Mesothelial cell of epicardium (in vitro differentiated cells): Measurements from ENCODE around the gene FBLL1. TPM values are rescaled to one million over a fixed set of nuclear protein-coding genes. Genes with fewer than 3 reads are reported as not detected.
A peak's percentile ranks its signal among the peaks of the same experiment; 100 is the strongest.

Source experiments
- DNase-seq, 2 experiments: peaks; one replicate each; pipeline ENCODE4 v3.0.0; 2021; ENCODE audit warnings: low spot score in 2 of 2; ENCODE audit not compliant: unreplicated experiment in 2 of 2
- H3K27ac Mint-ChIP-seq: 2 replicates; pipeline ENCODE4 v1.8.0; 2021; ENCODE audit warnings: mixed read lengths
- H3K27me3 Mint-ChIP-seq: 2 replicates; pipeline ENCODE4 v1.8.0; 2021; ENCODE audit warnings: low read depth, mixed read lengths
- H3K36me3 Mint-ChIP-seq: 2 replicates; pipeline ENCODE4 v1.8.0; 2021; ENCODE audit warnings: mixed read lengths
- H3K4me1 Mint-ChIP-seq: 2 replicates; pipeline ENCODE4 v1.8.0; 2021; ENCODE audit warnings: mixed read lengths
- H3K4me3 Mint-ChIP-seq: 2 replicates; pipeline ENCODE4 v1.8.0; 2021; ENCODE audit warnings: mild to moderate bottlenecking, moderate library complexity, mixed read lengths
- H3K9me3 Mint-ChIP-seq: 2 replicates; pipeline ENCODE4 v1.8.0; 2021; ENCODE audit warnings: mixed read lengths
- total RNA-seq: library from RNA; stranded (reverse); gene quantifications from 3 replicates; pipeline ENCODE4 v1.2.1, GENCODE V29; 2021
- TF ChIP-seq, protein P1 (sequence below): fragments of 200-600 bp; sonication (generic); IDR thresholded peaks from one replicate; pipeline ENCODE4 v1.5.0; 2021; ENCODE audit warnings: antibody characterized with exemption; ENCODE audit not compliant: unreplicated experiment

FBLL1 gene
- 0.80 to 0.95 TPM (median 0.81 TPM) in 3 replicates for total RNA-seq

DNA sequence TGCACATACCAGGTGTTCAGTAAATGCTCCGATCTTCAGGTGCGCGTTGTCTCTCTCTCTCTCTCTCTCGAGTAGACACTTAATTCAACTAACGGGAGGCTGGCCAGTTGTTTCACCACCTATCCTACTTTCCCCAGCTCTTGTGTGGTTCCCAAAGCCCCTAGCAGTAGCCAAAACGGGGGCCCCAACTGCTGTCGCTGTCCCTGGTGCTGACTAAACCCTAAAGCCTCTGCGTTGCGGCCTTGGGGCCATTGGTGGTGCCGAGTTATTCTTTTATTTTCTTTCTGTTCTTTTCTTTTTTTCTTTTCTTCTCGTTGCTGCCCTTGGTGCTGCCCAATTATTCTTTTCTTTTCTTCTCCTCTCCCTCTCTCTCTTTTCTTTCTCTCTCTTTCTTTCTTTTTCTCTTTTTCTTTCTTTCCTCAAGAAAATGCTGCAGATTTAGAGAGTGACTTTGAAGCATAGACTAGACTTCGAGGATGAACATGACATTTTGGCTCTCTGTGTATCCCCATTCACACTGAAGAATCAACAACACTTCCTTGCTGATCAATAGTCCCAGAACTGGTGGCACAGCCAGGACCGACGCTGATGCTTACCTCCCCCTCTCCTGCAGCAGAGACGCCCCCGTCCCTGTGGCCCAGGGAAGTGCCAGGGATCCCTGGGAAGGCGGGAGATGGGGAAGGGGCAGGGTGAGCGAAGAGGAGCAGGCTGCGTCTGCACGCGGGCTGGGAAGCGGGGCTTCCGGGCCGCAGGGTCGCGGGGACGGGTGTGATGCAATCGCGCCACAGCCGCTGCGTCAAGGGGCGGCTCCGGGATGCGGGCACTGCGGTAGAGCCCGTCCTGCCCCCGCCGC, at the start of gene FBLL1:
Gene FBLL1 (plus strand): TSS at position 785 of the 853 bp plus-strand sequence. CDS start 200 bp downstream, outside the sequence.
- Mint-ChIP-seq H3K9me3 (no peaks in the 10 kb centered on the region), H3K27ac (no peak within 1 kb of the TSS), H3K36me3 (no peaks in the 10 kb centered on the region), H3K27me3 (peaks cover 54% of the 10 kb centered on the region), H3K4me3 (peak within 1 kb of the TSS; percentile 63), H3K4me1 (peaks cover 4% of the 10 kb centered on the region)
- DNase-seq, result peak in 1 of 2 experiments; percentile 69
- TF ChIP-seq, protein P1, sequence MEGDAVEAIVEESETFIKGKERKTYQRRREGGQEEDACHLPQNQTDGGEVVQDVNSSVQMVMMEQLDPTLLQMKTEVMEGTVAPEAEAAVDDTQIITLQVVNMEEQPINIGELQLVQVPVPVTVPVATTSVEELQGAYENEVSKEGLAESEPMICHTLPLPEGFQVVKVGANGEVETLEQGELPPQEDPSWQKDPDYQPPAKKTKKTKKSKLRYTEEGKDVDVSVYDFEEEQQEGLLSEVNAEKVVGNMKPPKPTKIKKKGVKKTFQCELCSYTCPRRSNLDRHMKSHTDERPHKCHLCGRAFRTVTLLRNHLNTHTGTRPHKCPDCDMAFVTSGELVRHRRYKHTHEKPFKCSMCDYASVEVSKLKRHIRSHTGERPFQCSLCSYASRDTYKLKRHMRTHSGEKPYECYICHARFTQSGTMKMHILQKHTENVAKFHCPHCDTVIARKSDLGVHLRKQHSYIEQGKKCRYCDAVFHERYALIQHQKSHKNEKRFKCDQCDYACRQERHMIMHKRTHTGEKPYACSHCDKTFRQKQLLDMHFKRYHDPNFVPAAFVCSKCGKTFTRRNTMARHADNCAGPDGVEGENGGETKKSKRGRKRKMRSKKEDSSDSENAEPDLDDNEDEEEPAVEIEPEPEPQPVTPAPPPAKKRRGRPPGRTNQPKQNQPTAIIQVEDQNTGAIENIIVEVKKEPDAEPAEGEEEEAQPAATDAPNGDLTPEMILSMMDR, result no peak

DNA sequence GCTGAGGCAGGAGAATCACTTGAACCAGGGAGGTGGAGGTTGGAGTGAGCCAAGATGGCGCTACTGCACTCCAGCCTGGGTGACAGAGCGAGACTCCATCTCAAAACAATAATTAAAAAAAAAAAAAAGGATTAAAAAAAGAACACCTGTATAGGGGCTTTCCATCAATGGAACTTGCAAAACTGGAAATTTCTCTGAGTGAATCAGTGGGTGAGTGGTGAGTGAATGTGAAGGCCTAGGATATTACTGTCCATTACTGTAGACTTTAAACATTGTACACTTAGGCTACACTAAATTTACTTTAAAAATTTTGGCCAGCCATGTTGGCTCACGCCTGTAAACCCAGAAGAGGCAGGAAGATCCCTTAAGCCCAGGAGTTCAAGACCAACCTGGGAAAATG, 48.5 kb upstream of the FBLL1 start:
- Mint-ChIP-seq H3K36me3 (no peaks in the 10 kb centered on the region), H3K27me3 (no peaks in the 10 kb centered on the region), H3K9me3 (no peaks in the 10 kb centered on the region), H3K27ac (no peak overlapping the region), H3K4me1 (peaks cover 14% of the 10 kb centered on the region), H3K4me3 (no peak overlapping the region)
- no peak for DNase-seq
- TF ChIP-seq, protein P1, result no peak

DNA sequence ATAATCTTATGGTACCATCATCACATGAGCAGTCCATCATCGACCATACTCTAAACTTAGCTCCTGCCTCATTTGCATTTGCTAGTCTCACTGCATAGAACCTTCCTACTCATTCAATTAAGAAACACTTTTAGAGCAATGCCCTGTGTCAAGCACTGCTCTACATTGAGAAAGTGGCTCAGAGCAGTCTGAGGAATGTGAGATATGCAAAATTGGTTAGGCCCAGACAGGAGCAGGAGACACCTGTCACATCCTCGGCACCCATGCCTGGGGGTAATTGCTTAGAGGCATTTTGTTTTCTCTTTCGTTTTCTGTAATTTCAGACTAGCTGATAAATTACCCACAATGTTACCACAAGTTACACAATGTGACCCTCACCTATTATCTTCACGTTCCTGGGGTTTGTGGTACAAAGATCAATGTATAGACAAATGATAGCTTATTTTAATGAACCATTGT, 47.7 kb upstream of the FBLL1 start:
- Mint-ChIP-seq H3K4me3 (no peak overlapping the region), H3K27ac (peak overlapping the region; percentile 36)
- no peak for DNase-seq

DNA sequence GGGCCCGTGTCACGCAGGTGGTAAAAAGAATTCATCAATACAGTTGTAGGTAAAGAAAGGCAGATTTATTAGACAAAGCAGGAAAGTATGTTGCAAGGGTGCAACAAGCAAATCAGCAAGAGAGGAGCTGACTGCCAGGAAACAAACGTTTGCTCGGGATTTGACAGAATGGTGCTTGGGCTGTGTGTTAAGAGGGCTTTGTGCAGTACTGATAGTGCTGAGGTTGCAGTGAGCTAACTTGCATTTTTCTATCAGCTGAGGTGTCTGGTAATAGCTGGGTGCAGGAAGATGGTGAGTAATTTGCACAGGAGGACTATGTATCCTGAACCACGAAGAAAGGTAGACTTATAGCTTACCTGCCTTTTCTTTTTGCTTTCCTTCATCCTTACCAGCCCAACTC, 46.7 kb upstream of the FBLL1 start:
- no peaks in the 10 kb centered on the region for H3K36me3 Mint-ChIP-seq
- H3K27me3 Mint-ChIP-seq, result no peaks in the 10 kb centered on the region
- H3K9me3 Mint-ChIP-seq, result no peaks in the 10 kb centered on the region
- H3K27ac Mint-ChIP-seq, result no peak overlapping the region
- H3K4me3 Mint-ChIP-seq, result no peak overlapping the region
- TF ChIP-seq, protein P1, result no peak
- no peak for DNase-seq
- H3K4me1 Mint-ChIP-seq, result peaks cover 17% of the 10 kb centered on the region

More for the DNA sequence above, 47.7 kb upstream of the FBLL1 start:
- Mint-ChIP-seq H3K4me1 (peaks cover 15% of the 10 kb centered on the region), H3K9me3 (no peaks in the 10 kb centered on the region), H3K27me3 (no peaks in the 10 kb centered on the region), H3K36me3 (no peaks in the 10 kb centered on the region)
- TF ChIP-seq, protein P1, result no peak

DNA sequence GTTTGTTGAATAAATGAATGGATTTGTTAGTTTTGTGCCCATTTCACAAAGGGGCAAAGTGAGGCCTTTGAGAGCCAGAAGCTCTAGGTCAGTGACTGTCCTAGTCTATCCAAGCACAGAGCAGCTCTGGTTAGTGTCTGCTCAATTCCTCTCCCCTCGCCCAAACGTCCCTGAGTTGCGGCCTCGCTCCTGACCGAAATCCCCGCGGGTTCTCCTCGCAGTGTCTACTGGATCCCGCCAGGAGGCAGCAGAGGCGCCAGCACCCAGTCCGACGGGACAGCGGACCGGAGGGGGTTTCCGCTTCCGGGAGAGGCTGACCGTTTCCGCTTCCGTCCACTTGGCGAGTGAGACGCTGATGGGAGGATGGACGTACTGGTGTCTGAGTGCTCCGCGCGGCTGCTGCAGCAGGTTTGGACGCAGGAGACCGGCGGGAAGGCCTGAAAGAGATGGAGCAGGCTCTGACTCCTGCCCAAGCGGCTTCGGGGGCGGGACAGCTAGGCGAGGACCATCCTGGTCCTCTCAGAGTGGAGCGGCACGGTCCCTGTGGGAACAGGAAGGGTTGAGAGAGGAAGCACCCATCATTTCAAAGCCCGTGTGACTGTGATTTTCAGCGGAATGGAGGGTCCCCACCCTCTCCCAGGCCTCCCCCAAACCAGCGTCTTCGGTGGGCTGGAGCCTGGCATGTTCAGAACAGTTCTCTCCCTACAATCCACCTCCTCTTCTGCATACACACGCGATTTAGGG, 42.8 kb upstream of the FBLL1 start, which contains the start of gene RARS1:
Gene RARS1 (plus strand): TSS at position 336 of the 744 bp plus-strand sequence. CDS start 28 bp downstream, at position 364.
- peak; percentile 87 to 93 for DNase-seq
- no peaks in the 10 kb centered on the region for H3K9me3 Mint-ChIP-seq
- peaks cover 17% of the 10 kb centered on the region for H3K36me3 Mint-ChIP-seq
- peak within 1 kb of the TSS; percentile 94 for H3K27ac Mint-ChIP-seq
- no peaks in the 10 kb centered on the region for H3K27me3 Mint-ChIP-seq
- TF ChIP-seq, protein P1, result peak; percentile 87
- H3K4me3 Mint-ChIP-seq, result peak within 1 kb of the TSS; percentile 100
- peaks cover 19% of the 10 kb centered on the region for H3K4me1 Mint-ChIP-seq
